ENCODE measurements around the gene FBXL20. TPM values are rescaled to one million over a fixed set of nuclear protein-coding genes. Genes with fewer than 3 reads are reported as not detected.
"Not testable (repeated sequence)": the region's sequence is repeated elsewhere in the genome, so short reads cannot be mapped to it uniquely, and the experiment has no call there.

FBXL20 gene
- total RNA-seq, 1 donor from 2014 or later = 27.1 TPM

GRCh38 chr17:39252788-39253460 lies 148.5 kb downstream of the FBXL20 start:
- intact Hi-C loops (cut with DNase I) = no loop called here
- Histone ChIP-seq H3K27me3 (no peaks in the 10 kb centered on the region), H3K36me3 (peaks cover 13 to 40% of the 10 kb centered on the region in 2 donors), H3K9me3 (no peaks in the 10 kb centered on the region), H3K4me3 (no peak overlapping the region), H3K4me1 (no peaks in the 10 kb centered on the region), H3K27ac (no peak overlapping the region)
- TF ChIP-seq CTCF (IDR thresholded peaks at IDR 0.05) = no peak
- no peak for DNase-seq (ENCODE audit: low spot score in 2 of 2)

GRCh38 chr17:39251997-39252396 lies 149.4 kb downstream of the FBXL20 start:
- H3K27ac ChIP-seq = no peak overlapping the region
- H3K4me1 ChIP-seq = no peaks in the 10 kb centered on the region
- DNase-seq (ENCODE audit: low spot score in 2 of 2) = no peak
- no peaks in the 10 kb centered on the region for H3K9me3 ChIP-seq
- no peak overlapping the region for H3K4me3 ChIP-seq
- H3K27me3 ChIP-seq = no peaks in the 10 kb centered on the region
- peaks cover 7 to 31% of the 10 kb centered on the region in 2 donors for H3K36me3 ChIP-seq
- intact Hi-C loops (cut with DNase I) = no loop called here
- TF ChIP-seq CTCF (IDR thresholded peaks at IDR 0.05) = no peak

GRCh38 chr17:39250076-39250475 lies 151.3 kb downstream of the FBXL20 start:
- peaks cover 7 to 24% of the 10 kb centered on the region in 2 donors for H3K36me3 ChIP-seq
- H3K4me3 ChIP-seq; H3K4me1 ChIP-seq; H3K27ac ChIP-seq; H3K9me3 ChIP-seq; DNase-seq (ENCODE audit: low spot score in 2 of 2); H3K27me3 ChIP-seq; intact Hi-C loops (cut with DNase I): not testable (repeated sequence)

- Histone ChIP-seq H3K4me3 (no peak overlapping the region), H3K27me3 (no peaks in the 10 kb centered on the region), H3K4me1 (peaks cover 0 to 4% of the 10 kb centered on the region in 2 donors), H3K9me3 (no peaks in the 10 kb centered on the region), H3K27ac (no peak overlapping the region), H3K36me3 (no peaks in the 10 kb centered on the region)
- no peak for DNase-seq (ENCODE audit: low spot score in 2 of 2)
- no peak for TF ChIP-seq CTCF (IDR thresholded peaks at IDR 0.05)
- intact Hi-C loops (cut with DNase I) = no loop called here
Measured at GRCh38 chr17:39246274-39246673, 155.2 kb downstream of the FBXL20 start.

GRCh38 chr17:39244600-39245570 lies 156.5 kb downstream of the FBXL20 start:
- Histone ChIP-seq H3K36me3 (no peaks in the 10 kb centered on the region), H3K4me3 (no peak overlapping the region), H3K27ac (no peak overlapping the region), H3K9me3 (no peaks in the 10 kb centered on the region), H3K27me3 (no peaks in the 10 kb centered on the region), H3K4me1 (peaks cover 0 to 4% of the 10 kb centered on the region in 2 donors)
- TF ChIP-seq CTCF (IDR thresholded peaks at IDR 0.05) = peak; percentile 81 to 94 (median 89)
- DNase-seq (ENCODE audit: low spot score in 2 of 2) = peak in 1 of 2 donors; percentile 95
- intact Hi-C loops (cut with DNase I) = loop anchor here (1.0 to 2.0 kb wide), 2 partner anchors 38 to 50 kb away; no protein-coding TSS in a partner anchor
